Dermis microvascular lymphatic vessel endothelial cell (primary cell): ENCODE measurements around the gene LRIG2. TPM values are rescaled to one million over a fixed set of nuclear protein-coding genes. Genes with fewer than 3 reads are reported as not detected.
A peak's percentile ranks its signal among the peaks of the same experiment; 100 is the strongest.
"Not testable (repeated sequence)": the region's sequence is repeated elsewhere in the genome, so short reads cannot be mapped to it uniquely, and the experiment has no call there.

Source experiments
- DNase-seq, 2 donors: peaks; one replicate each; pipeline versions ENCODE4 v3.0.0 to v3.0.0-alpha.2; 2010; ENCODE audit warnings: low read depth in 2 of 2
- total RNA-seq: library from RNA; depleted of rRNA; stranded (reverse); fragments of >200 nt; gene quantifications from 2 replicates; pipeline ENCODE4 v1.2.1, GENCODE V29; 2014

Gene LRIG2
- total RNA-seq, 1 donor from 2014 or later: 6.4 TPM

DNA sequence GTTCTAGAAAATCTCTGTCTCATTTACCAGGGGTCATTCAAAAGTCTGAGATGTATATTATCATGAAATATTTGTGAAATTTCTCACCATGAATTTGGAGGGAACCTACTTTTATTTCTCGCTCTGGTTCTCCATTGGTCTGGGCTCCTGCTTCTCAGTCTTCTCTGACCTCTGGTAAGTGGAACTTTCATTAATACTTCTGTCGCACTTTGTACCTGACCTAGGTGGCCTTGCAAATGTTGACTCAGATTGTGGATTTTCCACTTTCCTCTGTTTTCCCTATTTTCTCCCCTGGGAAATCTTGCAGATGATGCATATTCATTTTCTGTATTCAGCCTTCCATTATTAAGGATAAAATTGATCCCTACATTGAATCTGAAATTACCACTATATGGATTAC is 53.2 kb downstream of the LRIG2 start:
- no peak for DNase-seq

- peak in 1 of 2 donors; percentile 15 for DNase-seq
These were observed 55.1 kb downstream of the LRIG2 start for GRCh38 chr1:113128116-113128515.

DNA sequence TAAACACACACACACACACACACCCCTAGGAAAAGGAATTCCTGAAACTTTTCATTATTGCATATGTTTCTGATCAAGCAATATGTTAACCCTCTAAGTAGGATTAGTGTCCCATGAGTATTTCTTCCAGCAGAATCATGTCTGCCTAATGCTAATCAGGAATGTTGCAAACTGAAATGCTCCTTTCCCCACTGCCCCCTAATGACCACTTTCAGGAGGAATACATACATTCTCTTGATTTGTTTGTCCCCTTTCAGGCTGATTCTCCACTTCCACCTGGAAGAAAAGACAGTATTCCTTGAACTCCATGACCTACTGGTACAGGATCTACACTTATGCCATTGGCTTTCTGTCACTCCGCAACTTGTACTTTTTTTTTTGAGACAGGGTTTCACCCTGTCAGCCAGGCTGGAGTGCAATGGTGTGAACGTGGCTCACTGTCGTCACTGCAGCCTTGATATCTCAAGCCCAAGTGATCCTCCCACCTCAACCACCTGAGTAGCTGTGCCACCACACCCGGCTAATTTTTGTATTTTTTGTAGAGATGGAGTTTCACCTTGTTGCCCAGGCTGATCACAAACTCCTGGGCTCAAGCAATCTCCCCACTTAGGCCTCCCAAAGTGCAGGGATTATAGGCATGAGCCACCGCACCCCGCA is 56.7 kb downstream of the LRIG2 start:
- no peak for DNase-seq

- DNase-seq: no peak
These were observed 60.0 kb downstream of the LRIG2 start for GRCh38 chr1:113133038-113133437.

DNA sequence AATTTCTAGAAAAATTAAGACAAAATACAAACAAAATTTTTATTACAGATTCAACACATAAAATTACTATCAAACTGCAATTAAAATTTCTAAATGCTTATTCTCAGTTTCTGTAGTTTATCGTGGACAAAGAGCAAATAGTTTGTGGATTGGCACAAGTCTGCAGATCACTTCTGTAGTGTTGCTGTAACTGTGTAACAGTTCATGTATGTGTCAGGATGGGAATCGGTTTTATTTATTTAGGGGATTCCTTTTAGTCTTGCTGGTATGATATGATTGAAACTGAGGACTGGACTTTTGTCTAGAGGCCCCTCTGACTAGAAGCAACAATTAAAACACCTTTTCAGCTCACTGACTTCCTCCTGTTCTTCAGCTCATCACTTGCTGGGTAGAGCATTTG is 60.8 kb downstream of the LRIG2 start:
- no peak for DNase-seq

DNA sequence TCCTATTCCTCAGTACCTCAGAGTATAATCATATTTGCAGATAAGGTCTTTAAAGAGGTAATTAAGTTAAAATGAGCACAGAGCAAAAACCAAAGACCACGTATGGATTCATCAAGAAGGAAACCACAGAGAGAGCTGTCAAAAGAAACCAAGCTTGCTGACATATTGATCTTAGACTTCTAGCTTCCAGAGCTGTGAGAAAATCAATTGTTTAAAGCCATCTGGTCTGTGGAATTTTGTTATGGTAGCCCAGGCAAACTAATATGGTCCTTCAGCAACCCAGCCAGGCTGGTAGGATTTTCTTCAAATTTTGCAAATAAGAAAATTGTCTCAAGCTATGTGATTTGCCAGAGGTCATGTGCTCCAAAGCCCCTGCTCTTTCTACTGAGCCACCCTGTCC is 62.5 kb downstream of the LRIG2 start:
- no peak for DNase-seq

DNA sequence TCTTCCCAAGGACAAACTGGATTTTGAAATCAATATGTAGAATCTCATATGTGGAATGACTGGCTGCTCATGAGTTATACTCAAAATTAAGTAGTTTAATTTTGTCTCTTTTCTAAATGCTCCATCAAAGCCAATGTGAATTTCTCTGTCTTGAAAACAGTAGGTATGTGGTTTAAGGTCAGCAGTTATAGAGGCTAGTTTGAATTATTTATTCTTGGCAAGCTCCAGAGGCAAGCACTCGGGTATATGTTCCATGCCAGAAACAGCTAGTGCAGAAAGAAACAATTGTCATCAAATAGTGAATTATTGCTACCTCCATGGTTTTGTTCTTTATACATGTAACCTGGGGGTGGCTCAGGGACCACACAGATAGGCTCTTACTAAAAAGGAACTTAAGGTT is 63.5 kb downstream of the LRIG2 start:
- DNase-seq: no peak

- DNase-seq: no peak
These were observed 64.6 kb downstream of the LRIG2 start for GRCh38 chr1:113137563-113137962.

DNA sequence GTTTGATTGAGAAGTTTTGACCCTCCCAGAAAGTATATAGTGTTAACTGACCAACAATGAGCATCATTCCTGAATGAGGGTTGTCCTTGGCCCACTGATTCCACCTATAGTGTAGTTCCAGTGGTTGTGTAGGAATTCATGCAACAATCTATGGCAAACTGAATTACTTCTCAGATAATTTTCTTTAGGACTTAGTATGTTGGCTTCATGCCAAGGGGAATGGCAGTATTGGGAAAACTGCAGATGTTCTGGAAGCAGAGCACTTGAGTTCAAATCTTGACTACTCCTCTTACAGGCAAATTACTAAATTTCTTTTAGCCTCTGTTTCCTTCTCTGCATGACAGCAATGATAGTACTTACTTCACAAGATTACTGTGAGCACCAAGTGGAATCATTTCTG is 65.8 kb downstream of the LRIG2 start:
- DNase-seq: no peak

DNA sequence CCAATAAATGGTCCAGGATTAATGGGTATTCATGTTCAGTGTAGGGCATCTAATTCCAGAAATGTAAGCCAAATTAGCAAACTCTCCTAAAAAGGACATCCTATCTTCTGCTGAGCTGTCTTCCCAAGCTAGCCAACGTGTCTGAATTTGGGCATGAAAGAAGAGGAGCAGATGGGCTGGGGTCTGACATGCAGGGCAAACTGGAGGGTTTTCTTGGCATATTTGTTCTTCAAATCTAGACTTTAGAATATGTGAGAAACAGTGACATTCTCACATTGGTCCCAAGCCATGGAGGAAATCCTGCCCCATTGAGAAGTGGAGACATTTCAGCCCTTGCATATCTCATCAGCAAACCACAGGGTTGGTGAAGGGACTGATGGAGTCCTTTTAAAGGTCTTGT is 67.2 kb downstream of the LRIG2 start:
- no peak for DNase-seq

- DNase-seq: peak; percentile 40 to 73
These were observed 67.8 kb downstream of the LRIG2 start for GRCh38 chr1:113140588-113141446.

DNA sequence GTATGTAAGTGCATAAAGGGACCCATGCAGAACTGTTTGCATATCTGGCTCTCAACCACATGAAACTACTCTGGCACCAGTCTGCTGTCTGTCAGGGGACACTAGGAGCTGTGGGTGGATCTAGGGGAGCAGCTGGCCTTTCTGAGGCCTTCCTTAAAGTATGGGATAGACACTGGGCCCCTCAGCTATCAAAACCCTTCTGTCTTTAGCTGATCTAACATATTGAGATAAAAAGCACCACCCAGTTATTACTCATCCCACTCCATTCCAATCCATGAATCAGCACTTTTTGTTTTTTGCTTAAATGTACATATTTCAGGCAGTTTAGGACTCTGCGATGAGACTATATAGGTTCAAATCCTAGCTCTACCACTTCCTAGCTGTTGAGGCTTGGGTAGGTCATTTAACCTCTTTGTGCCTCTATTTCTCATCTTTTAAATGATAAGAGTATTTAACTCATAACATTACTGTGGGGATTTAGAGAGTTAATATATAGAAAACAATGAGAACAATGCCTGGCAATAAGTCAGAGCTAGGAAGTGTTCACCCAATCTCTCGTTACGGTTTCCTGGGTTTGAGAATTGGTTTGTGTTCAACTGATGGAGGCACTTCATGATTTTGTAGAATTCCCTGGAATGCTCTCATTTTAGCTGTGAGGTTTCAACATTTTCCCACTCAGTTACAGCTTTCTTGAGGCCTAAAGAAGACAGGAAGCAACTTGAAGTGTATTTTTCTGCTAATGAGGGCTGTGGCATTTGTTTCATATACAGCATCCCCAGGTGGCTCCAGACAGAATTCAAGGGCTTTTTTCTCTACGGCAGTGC is 68.9 kb downstream of the LRIG2 start:
- peak in 1 of 2 donors; percentile 39 for DNase-seq

GRCh38 chr1:113142791-113143190 is 69.8 kb downstream of the LRIG2 start:
- peak in 1 of 2 donors; percentile 42 for DNase-seq

DNA sequence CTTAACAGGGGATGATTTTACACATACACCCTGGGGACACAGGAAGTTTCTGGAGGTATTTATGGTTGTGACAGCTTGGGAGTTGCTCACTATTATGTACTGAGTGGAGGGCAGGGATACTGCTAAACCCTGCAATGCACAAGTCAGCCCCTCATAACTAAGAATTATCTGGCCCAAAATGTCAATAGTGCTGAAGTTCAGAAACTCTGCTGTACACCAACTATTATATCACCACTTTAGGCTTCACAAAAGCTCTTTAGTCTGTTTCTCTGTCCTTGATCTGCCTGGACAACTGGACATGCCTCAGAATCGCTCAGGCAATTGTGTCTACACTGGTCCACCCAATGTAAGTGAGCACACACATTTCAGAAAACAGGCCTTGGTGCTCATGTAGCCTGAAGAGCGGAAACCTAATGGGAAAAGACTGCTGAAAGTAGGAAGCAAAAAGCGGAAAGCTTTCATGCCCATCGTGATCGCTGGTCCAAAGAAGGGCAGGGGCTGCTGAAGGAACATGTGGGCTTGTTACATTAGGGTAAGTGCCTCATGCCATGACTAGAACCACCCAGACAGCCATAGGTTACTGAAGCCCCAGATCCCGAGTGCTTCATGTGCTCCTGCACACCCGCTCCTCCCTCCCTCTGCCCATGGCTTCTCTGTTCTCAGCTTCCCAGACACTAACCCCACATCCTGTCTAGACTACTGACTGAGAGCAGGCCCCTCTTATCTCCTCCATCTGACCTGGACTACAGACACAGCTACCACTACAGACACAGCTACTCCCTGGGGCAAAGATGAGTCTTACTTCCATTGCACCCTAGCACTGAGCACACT is 73.5 kb downstream of the LRIG2 start:
- peak in 1 of 2 donors; percentile 61 for DNase-seq

DNA sequence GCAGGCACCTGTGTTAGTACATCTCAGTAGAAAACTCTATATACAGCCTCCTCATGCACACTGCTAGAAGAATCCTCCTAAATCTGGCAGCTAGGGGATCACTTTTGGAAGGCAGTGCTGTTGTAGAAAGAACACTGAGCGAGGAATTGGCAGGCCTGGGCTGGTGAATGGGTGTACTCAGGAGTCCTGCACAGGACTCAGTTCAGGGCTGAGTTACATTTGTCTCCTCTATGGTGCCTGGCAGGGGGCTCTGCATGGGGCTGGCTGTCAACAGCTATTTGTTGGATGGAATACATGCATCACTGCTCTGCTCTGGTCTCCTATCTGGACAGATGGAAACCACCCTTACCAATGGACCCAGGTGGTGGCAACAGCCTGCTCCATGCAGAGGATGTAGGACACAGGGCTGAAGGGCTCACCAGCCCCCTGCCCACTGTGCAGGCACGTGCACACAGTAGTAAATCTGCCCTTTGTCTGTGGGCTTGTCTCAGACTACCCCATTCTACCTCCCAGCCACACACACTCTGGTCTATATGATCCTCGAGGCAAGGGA is 74.2 kb downstream of the LRIG2 start:
- DNase-seq: no peak

DNA sequence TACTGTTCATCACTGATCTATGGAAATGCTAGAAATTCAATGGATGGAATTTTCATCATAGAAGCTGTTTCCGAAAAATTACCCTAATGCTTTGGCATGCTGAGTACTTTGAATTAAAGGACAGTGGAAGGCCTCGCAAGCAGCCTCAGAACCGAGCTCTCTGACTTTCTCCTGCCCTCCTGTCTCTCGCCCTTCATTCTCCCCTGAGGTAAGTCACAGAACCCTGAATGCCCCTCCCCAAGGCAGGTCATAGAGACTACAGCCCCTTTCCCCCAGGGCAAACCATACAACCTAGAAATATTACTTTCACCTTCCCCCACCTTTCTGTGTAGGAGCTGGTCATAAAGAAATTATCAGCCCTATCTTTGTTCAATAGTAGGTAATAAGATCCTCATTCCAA is 74.8 kb downstream of the LRIG2 start:
- no peak for DNase-seq

DNA sequence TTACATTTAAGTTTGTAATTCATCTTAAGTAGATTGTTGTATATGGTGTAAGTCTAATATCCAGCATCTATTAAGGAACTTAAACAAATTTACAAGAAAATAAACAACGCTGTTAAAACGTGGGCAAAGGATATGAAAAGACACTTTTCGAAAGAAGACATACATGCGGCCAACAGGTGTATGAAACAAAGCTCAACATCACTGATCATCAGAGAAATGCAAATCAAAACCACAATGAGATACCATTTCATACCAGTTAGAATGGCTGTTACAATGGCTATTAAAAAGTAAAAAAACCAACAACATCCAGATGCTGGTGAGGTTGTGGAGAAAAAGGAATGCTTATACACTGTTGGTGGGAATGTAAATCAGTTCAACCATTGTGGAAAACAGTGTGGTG is 77.5 kb downstream of the LRIG2 start:
- not testable (repeated sequence) for DNase-seq

DNA sequence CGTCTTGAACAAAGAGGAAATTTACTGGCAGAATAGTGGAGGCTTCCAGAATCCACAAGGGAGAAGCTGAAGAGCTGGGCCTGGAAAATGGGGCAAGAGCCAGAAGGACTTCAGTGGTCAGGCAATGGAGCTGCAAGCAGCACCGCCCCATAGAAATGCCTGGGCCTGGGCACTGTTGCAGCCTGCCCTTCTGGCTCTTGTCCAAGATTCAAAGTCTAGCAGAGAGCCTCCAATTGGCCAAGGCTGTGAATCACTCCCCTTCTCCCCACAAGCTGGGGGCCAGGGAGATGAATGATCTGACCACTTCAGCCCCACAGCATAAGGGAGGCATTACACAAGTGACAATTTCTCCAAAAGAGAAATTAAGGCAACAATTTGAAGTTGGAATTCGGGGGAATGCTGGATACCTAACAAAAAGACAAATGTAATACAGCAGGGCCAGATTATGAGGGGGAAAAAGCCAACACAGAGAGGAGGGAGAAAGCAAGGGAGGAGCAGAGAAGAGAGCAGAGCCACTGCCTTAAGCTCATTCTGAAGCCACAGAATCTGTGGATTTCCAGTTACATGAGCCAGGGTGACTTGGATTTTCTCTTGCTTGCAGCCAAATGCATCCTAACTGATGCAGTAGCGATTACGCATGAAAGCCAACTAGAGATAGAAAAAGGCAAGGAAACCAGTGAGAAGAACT is 80.3 kb downstream of the LRIG2 start:
- no peak for DNase-seq

- no peak for DNase-seq
These were observed 83.4 kb downstream of the LRIG2 start for GRCh38 chr1:113156368-113156767.

- DNase-seq: not testable (repeated sequence)
These were observed 85.7 kb downstream of the LRIG2 start for GRCh38 chr1:113158743-113159142.
